ENCODE data around the gene ASB6.
A peak's percentile ranks its signal among the peaks of the same experiment; 100 is the strongest.

Gene ASB6

GRCh38 chr9:129604056-129604765, 37.7 kb downstream of the ASB6 start:
- H3K4me3 ChIP-seq (ENCODE audit: control insufficient read depth, low read depth, low read length), result no peak overlapping the region
- no peak for DNase-seq (ENCODE audit: low read depth)
- TF ChIP-seq CTCF (conservative IDR thresholded peaks at IDR 0.05; ENCODE audit: control insufficient read depth, insufficient read depth, low read depth, low read length), result no peak

- no peak for TF ChIP-seq CTCF (conservative IDR thresholded peaks at IDR 0.05; ENCODE audit: control insufficient read depth, insufficient read depth, low read depth, low read length)
- no peak for DNase-seq (ENCODE audit: low read depth)
Measured at GRCh38 chr9:129602598-129603415, 39.1 kb downstream of the ASB6 start.

GRCh38 chr9:129601082-129601674, 40.8 kb downstream of the ASB6 start:
- no peak overlapping the region for H3K4me3 ChIP-seq (ENCODE audit: control insufficient read depth, low read depth, low read length)
- TF ChIP-seq CTCF (conservative IDR thresholded peaks at IDR 0.05; ENCODE audit: control insufficient read depth, insufficient read depth, low read depth, low read length), result no peak
- DNase-seq (ENCODE audit: low read depth), result no peak

More at GRCh38 chr9:129602598-129603415, 39.1 kb downstream of the ASB6 start:
- H3K4me3 ChIP-seq (ENCODE audit: control insufficient read depth, low read depth, low read length), result no peak overlapping the region

- peak overlapping the region; percentile 42 for H3K4me3 ChIP-seq (ENCODE audit: control insufficient read depth, low read depth, low read length)
- DNase-seq (ENCODE audit: low read depth), result no peak
- TF ChIP-seq CTCF (conservative IDR thresholded peaks at IDR 0.05; ENCODE audit: control insufficient read depth, insufficient read depth, low read depth, low read length), result no peak
Measured at GRCh38 chr9:129598089-129598596, 43.8 kb downstream of the ASB6 start.

- H3K4me3 ChIP-seq (ENCODE audit: control insufficient read depth, low read depth, low read length), result peak overlapping the region; percentile 42
Measured at GRCh38 chr9:129597355-129598088, 44.4 kb downstream of the ASB6 start.

More at GRCh38 chr9:129597355-129598088, 44.4 kb downstream of the ASB6 start:
- peak; percentile 68 for DNase-seq (ENCODE audit: low read depth)
- TF ChIP-seq CTCF (conservative IDR thresholded peaks at IDR 0.05; ENCODE audit: control insufficient read depth, insufficient read depth, low read depth, low read length), result no peak

Data from fibroblast of mammary gland (primary cell).